ENCODE results near the gene PIGK. TPM values are rescaled to one million over a fixed set of nuclear protein-coding genes. Genes with fewer than 3 reads are reported as not detected.

The PIGK gene
- total and polyA plus RNA-seq, 10 of the 15 experiments (the other 5 are each of a cell fraction or from before 2014, with no cell fraction given) = 9.1 to 27.4 (median 16.9) TPM

DNA sequence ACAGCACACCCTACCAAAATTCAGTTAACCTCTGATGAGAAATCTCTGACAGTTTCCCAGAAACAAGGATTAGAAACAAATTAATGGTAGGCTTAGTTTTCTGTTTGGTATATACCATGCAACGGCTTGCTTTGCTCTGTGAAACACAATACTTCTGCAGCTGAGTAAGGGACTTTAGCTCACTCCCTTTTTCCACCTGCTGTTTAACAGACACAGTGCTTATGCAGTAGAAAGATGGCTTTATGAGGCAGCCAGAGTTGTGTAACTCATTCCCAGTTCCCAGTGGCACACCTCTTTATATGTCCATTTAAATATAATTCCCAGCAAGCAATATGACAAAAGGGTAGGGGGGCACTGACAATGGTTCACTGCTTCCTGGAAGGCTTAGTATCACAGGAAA is 124.0 kb downstream of the PIGK start:
- RAD21 ChIA-PET (ENCODE audit: unreplicated experiment) = no interaction called here
- 47% methylated on average over 1 of the region's 1 CpG for WGBS (ENCODE audit: insufficient coverage, insufficient replicate concordance, low lambda C conversion rate, missing lambda C conversion rate)
- H3K79me2 ChIP-seq (ENCODE audit: control insufficient read depth, insufficient read depth, low read length) = no peaks in the 10 kb centered on the region
- H3K9ac ChIP-seq (ENCODE audit: control insufficient read depth, insufficient read depth, low read length) = no peak overlapping the region
- H3K27me3 ChIP-seq (replicated peaks in 1 of 2; ENCODE audit: control insufficient read depth in 2 of 2, insufficient read depth in 2 of 2, low read length in 1 of 2) = no peaks in the 10 kb centered on the region
- intact Hi-C loops (cut with micrococcal nuclease; ENCODE audit: unreplicated experiment) = no loop called here
- H3K4me2 ChIP-seq (ENCODE audit: control insufficient read depth, insufficient read depth) = no peak overlapping the region
- no peaks in the 10 kb centered on the region for H4K20me1 ChIP-seq (ENCODE audit: control insufficient read depth, insufficient read depth)
- H3K4me3 ChIP-seq = no peak overlapping the region
- TF ChIP-seq ZNF207 (IDR thresholded peaks at IDR 0.05; ENCODE audit: borderline replicate concordance) (no peak), NR2F1 (conservative IDR thresholded peaks at IDR 0.05) (no peak), CHD2 (IDR thresholded peaks at IDR 0.05; ENCODE audit: borderline replicate concordance, low read depth, low read length) (no peak), GATAD2B (conservative IDR thresholded peaks at IDR 0.05; ENCODE audit: low read depth) (no peak), MYB (IDR thresholded peaks at IDR 0.05; ENCODE audit: borderline replicate concordance, low read depth, low read length) (no peak), HCFC1 (IDR thresholded peaks at IDR 0.05; ENCODE audit: low read length) (no peak), EGR1 (IDR thresholded peaks at IDR 0.05; ENCODE audit: borderline replicate concordance in 1 of 2, low read depth in 2 of 2, low read length in 2 of 2) (no peak)
- TF ChIP-seq, protein P1, sequence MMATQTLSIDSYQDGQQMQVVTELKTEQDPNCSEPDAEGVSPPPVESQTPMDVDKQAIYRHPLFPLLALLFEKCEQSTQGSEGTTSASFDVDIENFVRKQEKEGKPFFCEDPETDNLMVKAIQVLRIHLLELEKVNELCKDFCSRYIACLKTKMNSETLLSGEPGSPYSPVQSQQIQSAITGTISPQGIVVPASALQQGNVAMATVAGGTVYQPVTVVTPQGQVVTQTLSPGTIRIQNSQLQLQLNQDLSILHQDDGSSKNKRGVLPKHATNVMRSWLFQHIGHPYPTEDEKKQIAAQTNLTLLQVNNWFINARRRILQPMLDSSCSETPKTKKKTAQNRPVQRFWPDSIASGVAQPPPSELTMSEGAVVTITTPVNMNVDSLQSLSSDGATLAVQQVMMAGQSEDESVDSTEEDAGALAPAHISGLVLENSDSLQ (IDR thresholded peaks at IDR 0.05) = no peak
- H3K27ac ChIP-seq (ENCODE audit: control insufficient read depth, insufficient read depth) = no peak overlapping the region
- H3K4me1 ChIP-seq (ENCODE audit: control insufficient read depth, insufficient read depth, low read length) = no peaks in the 10 kb centered on the region
- no TSS peak for BruUV-seq (replicated peaks)
- DNase-seq (ENCODE audit: low read depth, low spot score) (no peak), ATAC-seq (no peak), FAIRE-seq (no peak)
- in situ Hi-C loops (cut with MboI) = no loop called here
- no peaks in the 10 kb centered on the region for H3K36me3 ChIP-seq (ENCODE audit: control insufficient read depth in 2 of 2, insufficient read depth in 2 of 2, low read length in 1 of 2)
- H2AFZ ChIP-seq (ENCODE audit: control insufficient read depth, low read depth, low read length) = no peak overlapping the region
- no peaks in the 10 kb centered on the region for H3K9me3 ChIP-seq (replicated peaks; ENCODE audit: control insufficient read depth, insufficient read depth, low read length)
- SMC1A ChIA-PET (ENCODE audit: uncharacterized antibody, unreplicated experiment) = no interaction called here
- CTCF ChIA-PET = interaction anchor here (0.7 kb wide), 1 partner anchor 191 kb away, joined by 3 read pairs; no protein-coding TSS in a partner anchor
- POLR2A ChIA-PET = no interaction called here

Data from GM12878 (cell line).